MM.1S (cell line): ENCODE data around the gene ANAPC16.

Source experiments
- DNase-seq: peaks from one replicate; pipeline ENCODE4 v3.0.0-alpha.2; 2015
- H2AFZ ChIP-seq: fragments of 300-600 bp; sonication (generic); 2 replicates; pipeline ENCODE4 v1.6.0; 2016; ENCODE audit warnings: antibody characterized with exemption, low read length
- H3F3A ChIP-seq: fragments of 300-600 bp; sonication (generic); 2 replicates; pipeline ENCODE4 v1.6.1; 2016; ENCODE audit warnings: mild to moderate bottlenecking, antibody characterized with exemption, low read length, moderate library complexity, mixed read lengths; ENCODE audit not compliant: insufficient read depth
- H3K27ac ChIP-seq: fragments of 300-600 bp; sonication (generic); 2 replicates; pipeline ENCODE4 v1.5.1; 2016; ENCODE audit warnings: mild to moderate bottlenecking, low read length
- H3K27me3 ChIP-seq: fragments of 300-600 bp; sonication (generic); replicated peaks from 2 replicates; pipeline ENCODE4 v1.6.0; 2016; ENCODE audit warnings: low read length; ENCODE audit not compliant: insufficient read depth
- H3K36me3 ChIP-seq: fragments of 300-600 bp; sonication (generic); replicated peaks from 2 replicates; pipeline ENCODE4 v1.6.1; 2016; ENCODE audit warnings: mild to moderate bottlenecking, low read length, mixed read lengths; ENCODE audit not compliant: insufficient read depth
- H3K4me1 ChIP-seq: fragments of 300-600 bp; sonication (generic); 2 replicates; pipeline ENCODE4 v1.6.1; 2016; ENCODE audit warnings: low read length, mixed read lengths
- H3K4me2 ChIP-seq: fragments of 300-600 bp; sonication (generic); 2 replicates; pipeline ENCODE4 v1.6.0; 2016; ENCODE audit warnings: low read depth, low read length
- H3K4me3 ChIP-seq: fragments of 300-600 bp; sonication (generic); 2 replicates; pipeline ENCODE4 v1.5.1; 2016; ENCODE audit warnings: low read length, mixed read lengths
- H3K79me2 ChIP-seq: fragments of 300-600 bp; sonication (generic); 2 replicates; pipeline ENCODE4 v1.6.1; 2016; ENCODE audit warnings: mixed run types, low read length, mixed read lengths
- H3K9ac ChIP-seq: fragments of 300-600 bp; sonication (generic); 2 replicates; pipeline ENCODE4 v1.6.1; 2016; ENCODE audit warnings: low read length, mixed read lengths
- H3K9me2 ChIP-seq: fragments of 300-600 bp; sonication (generic); replicated peaks from 2 replicates; pipeline ENCODE4 v1.6.1; 2016; ENCODE audit warnings: mild to moderate bottlenecking, low read length, mixed read lengths; ENCODE audit not compliant: insufficient read depth
- H3K9me3 ChIP-seq: fragments of 300-600 bp; sonication (generic); replicated peaks from 2 replicates; pipeline ENCODE4 v1.6.1; 2016; ENCODE audit warnings: mild to moderate bottlenecking, low read length, mixed read lengths; ENCODE audit not compliant: insufficient read depth
- H4K20me1 ChIP-seq: fragments of 300-600 bp; sonication (generic); 2 replicates; pipeline ENCODE4 v1.6.1; 2016; ENCODE audit warnings: mild to moderate bottlenecking, low read length, moderate library complexity, mixed read lengths; ENCODE audit not compliant: insufficient read depth
- EZH2 ChIP-seq: fragments of 300-600 bp; sonication (generic); optimal IDR thresholded peaks from 2 replicates; pipeline ENCODE3; 2017; ENCODE audit warnings: low read depth, mild to moderate bottlenecking, antibody characterized with exemption, low read length, mixed read lengths
- EZH2phosphoT487 ChIP-seq: fragments of 300-600 bp; sonication (generic); IDR thresholded peaks from 2 replicates; pipeline ENCODE4 v1.6.1; 2018; ENCODE audit warnings: antibody characterized with exemption, low read length
- TF ChIP-seq, protein P1 (sequence below): fragments of 300-600 bp; sonication (generic); IDR thresholded peaks from 2 replicates; pipeline ENCODE4 v1.5.1; 2016; ENCODE audit warnings: antibody characterized with exemption, low read length, mixed read lengths

ANAPC16 gene

GRCh38 chr10:72274730-72275350 lies 59.0 kb downstream of the ANAPC16 start:
- peak overlapping the region; percentile 39; the same call in 1 of the 2 replicates for H3K27ac ChIP-seq
- no peaks in the 10 kb centered on the region for H3K9me2 ChIP-seq
- peak overlapping the region; percentile 92 for H3K4me2 ChIP-seq
- peak overlapping the region; percentile 76; the same call in 1 of the 2 replicates for H3K9ac ChIP-seq
- peaks cover 14% of the 10 kb centered on the region for H3K79me2 ChIP-seq
- peaks cover 18% of the 10 kb centered on the region for H3K4me1 ChIP-seq
- H3K9me3 ChIP-seq = no peaks in the 10 kb centered on the region
- H4K20me1 ChIP-seq = no peaks in the 10 kb centered on the region
- no peaks in the 10 kb centered on the region for H3K27me3 ChIP-seq
- H3K4me3 ChIP-seq = peak overlapping the region; percentile 85
- TF ChIP-seq, protein P1, sequence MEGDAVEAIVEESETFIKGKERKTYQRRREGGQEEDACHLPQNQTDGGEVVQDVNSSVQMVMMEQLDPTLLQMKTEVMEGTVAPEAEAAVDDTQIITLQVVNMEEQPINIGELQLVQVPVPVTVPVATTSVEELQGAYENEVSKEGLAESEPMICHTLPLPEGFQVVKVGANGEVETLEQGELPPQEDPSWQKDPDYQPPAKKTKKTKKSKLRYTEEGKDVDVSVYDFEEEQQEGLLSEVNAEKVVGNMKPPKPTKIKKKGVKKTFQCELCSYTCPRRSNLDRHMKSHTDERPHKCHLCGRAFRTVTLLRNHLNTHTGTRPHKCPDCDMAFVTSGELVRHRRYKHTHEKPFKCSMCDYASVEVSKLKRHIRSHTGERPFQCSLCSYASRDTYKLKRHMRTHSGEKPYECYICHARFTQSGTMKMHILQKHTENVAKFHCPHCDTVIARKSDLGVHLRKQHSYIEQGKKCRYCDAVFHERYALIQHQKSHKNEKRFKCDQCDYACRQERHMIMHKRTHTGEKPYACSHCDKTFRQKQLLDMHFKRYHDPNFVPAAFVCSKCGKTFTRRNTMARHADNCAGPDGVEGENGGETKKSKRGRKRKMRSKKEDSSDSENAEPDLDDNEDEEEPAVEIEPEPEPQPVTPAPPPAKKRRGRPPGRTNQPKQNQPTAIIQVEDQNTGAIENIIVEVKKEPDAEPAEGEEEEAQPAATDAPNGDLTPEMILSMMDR = peak; percentile 58
- TF ChIP-seq EZH2phosphoT487 = no peak
- peak; percentile 36 for DNase-seq
- no peaks in the 10 kb centered on the region for H3K36me3 ChIP-seq
- H2AFZ ChIP-seq = peak overlapping the region; percentile 49; the same call in 1 of the 2 replicates
- H3F3A ChIP-seq = peaks cover 22% of the 10 kb centered on the region

GRCh38 chr10:72275351-72276012 lies 59.7 kb downstream of the ANAPC16 start:
- peaks cover 18% of the 10 kb centered on the region for H3K4me1 ChIP-seq
- no peak overlapping the region for H2AFZ ChIP-seq
- no peak for DNase-seq
- no peaks in the 10 kb centered on the region for H3K9me2 ChIP-seq
- no peak for TF ChIP-seq EZH2phosphoT487
- no peak for TF ChIP-seq EZH2
- TF ChIP-seq, protein P1 = no peak
- H3K27me3 ChIP-seq = no peaks in the 10 kb centered on the region
- H4K20me1 ChIP-seq = no peaks in the 10 kb centered on the region
- H3K9me3 ChIP-seq = no peaks in the 10 kb centered on the region
- peaks cover 14% of the 10 kb centered on the region for H3K79me2 ChIP-seq
- H3K9ac ChIP-seq = peak overlapping the region; percentile 76; the same call in 1 of the 2 replicates
- no peak overlapping the region for H3K4me3 ChIP-seq
- no peak overlapping the region for H3K27ac ChIP-seq
- peaks cover 22% of the 10 kb centered on the region for H3F3A ChIP-seq
- no peaks in the 10 kb centered on the region for H3K36me3 ChIP-seq
- peak overlapping the region; percentile 92; the same call in 1 of the 2 replicates for H3K4me2 ChIP-seq

GRCh38 chr10:72276013-72276387 lies 60.2 kb downstream of the ANAPC16 start:
- Histone ChIP-seq H2AFZ (no peak overlapping the region), H3F3A (peaks cover 22% of the 10 kb centered on the region), H3K27ac (no peak overlapping the region), H3K36me3 (no peaks in the 10 kb centered on the region), H3K27me3 (no peaks in the 10 kb centered on the region), H3K4me1 (peaks cover 18% of the 10 kb centered on the region), H3K79me2 (peaks cover 14% of the 10 kb centered on the region), H4K20me1 (no peaks in the 10 kb centered on the region), H3K4me3 (no peak overlapping the region), H3K9ac (no peak overlapping the region), H3K4me2 (no peak overlapping the region), H3K9me2 (no peaks in the 10 kb centered on the region), H3K9me3 (no peaks in the 10 kb centered on the region)
- TF ChIP-seq EZH2phosphoT487 (no peak), EZH2 (no peak)
- TF ChIP-seq, protein P1 = no peak
- no peak for DNase-seq
